ENCODE data around the gene ZC3H7A.

The ZC3H7A gene

DNA sequence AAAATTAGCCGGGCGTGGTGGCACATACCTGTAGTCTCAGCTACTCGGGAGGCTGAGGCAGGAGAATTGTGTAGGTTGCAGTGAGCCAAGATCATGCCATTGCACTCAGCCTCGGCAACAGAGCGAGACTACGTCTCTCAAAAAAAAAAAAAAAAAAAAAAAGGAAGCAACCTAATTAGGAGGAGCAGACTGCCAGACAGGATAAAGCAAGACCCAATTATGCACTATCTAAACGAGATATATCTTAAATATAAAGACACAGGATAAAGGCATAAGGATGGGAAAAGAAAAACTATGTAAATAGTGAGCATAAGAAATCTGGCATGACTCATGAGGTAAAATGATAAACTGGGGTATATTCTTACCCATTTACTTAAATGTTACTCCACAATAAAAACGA lies 59.3 kb downstream of the ZC3H7A start:
- no peak for DNase-seq (ENCODE audit: low spot score)

DNA sequence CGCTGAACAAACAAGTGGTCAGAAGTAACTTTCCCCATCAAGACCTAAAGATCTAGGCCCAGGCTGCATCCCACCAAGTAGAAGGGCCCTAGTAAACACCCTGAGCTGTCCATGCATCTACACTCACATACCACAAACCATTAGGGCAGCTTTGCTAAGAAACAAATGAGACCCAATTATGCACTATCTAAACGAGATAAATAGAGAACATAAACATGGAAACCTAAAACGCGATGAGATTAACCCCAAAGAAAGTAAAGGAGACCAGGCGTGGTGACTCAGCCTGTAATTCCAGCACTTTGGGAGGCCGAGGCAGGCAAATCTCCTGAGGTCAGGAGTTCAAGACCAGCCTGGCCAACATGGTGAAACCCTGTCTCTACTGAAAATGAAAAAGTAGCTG lies 60.2 kb downstream of the ZC3H7A start:
- DNase-seq (ENCODE audit: low spot score), result no peak

- DNase-seq (ENCODE audit: low spot score), result no peak
Observed at GRCh38 chr16:11735787-11736186, 61.3 kb downstream of the ZC3H7A start.

GRCh38 chr16:11734653-11735043 lies 62.4 kb downstream of the ZC3H7A start:
- no peak for DNase-seq (ENCODE audit: low spot score)

- peak; percentile 49 for DNase-seq (ENCODE audit: low spot score)
Observed at GRCh38 chr16:11734025-11734652, 62.9 kb downstream of the ZC3H7A start.

GRCh38 chr16:11731222-11731621 lies 65.8 kb downstream of the ZC3H7A start:
- no peak for DNase-seq (ENCODE audit: low spot score)

GRCh38 chr16:11729787-11730186 lies 67.3 kb downstream of the ZC3H7A start:
- DNase-seq (ENCODE audit: low spot score), result no peak

DNA sequence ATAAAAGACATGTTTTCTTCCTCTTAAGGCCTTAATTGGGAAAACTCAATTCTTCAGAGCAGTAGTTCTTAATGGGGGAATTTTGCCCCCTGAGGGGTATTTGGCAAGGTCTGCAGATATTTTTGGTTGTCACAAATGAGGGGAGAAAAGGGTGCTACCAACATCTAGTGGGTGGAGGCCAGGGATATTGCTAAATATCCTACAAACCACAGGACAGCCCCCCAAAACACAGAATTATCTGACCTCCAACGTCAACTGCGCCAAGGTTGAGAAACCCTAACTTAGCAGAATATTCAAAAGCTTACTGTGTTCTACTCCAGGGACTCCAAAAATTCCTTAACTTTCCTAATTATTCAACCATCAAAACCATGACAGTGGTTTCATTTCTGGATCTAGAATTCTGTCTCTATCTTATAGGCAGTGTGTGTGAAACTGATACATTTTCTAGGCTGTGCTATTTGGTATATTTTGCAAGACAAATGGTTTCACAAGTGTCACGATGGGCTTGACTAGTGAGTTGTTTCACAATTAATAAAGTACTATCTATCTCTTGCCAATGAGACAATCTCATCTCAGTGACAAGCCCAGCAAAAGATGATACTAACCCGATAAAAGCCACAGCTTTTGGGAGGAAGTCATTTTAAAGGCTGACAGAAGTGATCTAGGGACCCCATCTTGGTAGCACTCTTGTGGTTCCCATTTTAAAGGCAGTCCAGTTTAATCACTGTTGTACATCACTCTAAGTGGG lies 69.1 kb downstream of the ZC3H7A start:
- no peak for DNase-seq (ENCODE audit: low spot score)

DNA sequence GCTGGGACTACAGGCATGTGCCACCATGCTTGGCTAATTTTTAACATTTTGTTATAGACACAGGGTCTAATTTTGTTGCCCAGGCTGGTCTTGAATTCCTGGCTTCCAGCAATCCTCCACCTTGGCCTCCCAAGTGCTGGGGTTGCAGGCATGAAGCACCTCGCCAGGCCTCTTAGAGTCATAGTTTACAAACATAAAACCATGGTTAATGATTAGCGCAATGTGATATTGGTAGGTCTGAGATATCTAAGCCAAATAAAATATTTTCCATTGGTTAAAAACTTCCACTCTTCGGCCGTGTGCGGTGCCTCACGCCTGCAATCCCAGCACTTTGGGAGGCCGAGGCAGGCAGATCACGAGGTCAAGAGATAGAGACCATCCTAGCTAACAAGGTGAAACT lies 71.0 kb downstream of the ZC3H7A start:
- no peak for DNase-seq (ENCODE audit: low spot score)

- DNase-seq (ENCODE audit: low spot score), result no peak
Observed at GRCh38 chr16:11725457-11725856, 71.6 kb downstream of the ZC3H7A start.

DNA sequence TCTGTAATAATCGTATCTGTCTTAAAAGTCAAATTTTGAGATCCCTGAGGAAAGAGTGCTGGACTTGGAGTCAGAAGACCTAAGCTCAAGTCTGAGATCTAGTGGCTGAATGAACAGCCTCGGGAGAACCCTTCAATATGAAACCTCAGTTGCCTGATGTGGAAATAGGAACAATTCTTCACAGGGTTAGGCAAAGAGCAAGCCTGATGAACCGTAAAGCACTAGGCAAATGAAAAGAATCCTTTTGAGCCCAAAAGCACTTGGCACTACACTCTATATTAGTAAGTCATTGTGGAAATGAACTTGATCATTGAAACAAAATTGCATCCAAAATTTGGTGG lies 74.6 kb downstream of the ZC3H7A start:
- no peak for DNase-seq (ENCODE audit: low spot score)

GRCh38 chr16:11721781-11722467 lies 75.1 kb downstream of the ZC3H7A start:
- no peak for DNase-seq (ENCODE audit: low spot score)

- DNase-seq (ENCODE audit: low spot score), result no peak
Observed at GRCh38 chr16:11719762-11720161, 77.3 kb downstream of the ZC3H7A start.

DNA sequence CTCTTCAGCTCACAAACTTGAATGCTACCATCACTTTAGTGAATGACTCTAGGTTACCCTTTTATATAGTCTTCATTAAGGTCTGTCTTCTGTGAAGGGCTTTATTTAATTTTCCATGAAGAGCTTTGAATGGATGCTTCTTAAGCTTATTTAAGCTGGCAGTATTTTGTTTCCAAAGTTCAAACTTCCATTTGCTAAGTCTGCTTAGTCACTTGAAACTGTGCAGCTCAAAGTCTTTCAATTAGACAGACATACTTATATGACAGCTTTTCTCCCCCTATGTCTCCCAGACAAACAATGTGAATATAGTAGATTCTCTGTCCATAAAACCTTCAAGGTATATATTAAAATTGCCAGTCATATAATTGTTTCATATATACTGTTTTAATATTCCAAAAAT lies 77.9 kb downstream of the ZC3H7A start:
- no peak for DNase-seq (ENCODE audit: low spot score)

DNA sequence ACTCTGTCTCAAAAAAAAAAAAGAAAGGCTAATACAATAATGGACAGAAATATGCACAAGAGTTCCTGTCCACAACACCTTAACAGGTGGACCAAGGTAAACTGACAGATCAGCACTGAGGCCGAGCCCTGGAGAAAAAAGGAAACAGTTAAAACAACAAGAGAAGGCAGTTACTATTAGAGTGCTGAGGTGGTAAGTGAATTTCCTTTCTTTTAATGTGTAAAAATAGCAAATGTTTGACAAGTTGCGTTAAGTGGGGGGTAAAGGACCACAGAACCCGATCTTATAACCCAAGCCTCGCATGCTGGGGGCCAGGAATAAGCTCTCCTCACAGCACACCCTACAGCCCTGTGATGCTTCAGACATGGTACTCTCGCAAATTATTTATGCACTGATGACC lies 79.2 kb downstream of the ZC3H7A start:
- no peak for DNase-seq (ENCODE audit: low spot score)

DNA sequence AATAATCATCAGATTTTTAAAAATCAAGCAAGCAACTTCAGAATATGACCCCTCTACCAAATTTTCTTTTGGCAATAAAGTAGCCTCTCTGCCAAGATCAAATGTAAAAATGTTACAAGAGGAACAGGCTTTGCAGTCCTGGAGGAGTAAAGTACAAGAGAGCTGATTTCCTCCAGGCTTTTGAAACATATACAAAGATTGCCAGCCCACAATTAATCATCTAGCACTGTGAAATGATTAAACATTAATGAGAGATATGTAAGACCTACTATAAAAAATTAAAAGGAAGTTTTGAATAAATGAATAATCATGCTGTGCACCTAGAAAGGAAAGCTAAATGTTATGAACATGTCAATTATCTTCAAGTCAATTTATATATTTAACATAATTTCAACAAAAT lies 80.7 kb downstream of the ZC3H7A start:
- DNase-seq (ENCODE audit: low spot score), result no peak

DNA sequence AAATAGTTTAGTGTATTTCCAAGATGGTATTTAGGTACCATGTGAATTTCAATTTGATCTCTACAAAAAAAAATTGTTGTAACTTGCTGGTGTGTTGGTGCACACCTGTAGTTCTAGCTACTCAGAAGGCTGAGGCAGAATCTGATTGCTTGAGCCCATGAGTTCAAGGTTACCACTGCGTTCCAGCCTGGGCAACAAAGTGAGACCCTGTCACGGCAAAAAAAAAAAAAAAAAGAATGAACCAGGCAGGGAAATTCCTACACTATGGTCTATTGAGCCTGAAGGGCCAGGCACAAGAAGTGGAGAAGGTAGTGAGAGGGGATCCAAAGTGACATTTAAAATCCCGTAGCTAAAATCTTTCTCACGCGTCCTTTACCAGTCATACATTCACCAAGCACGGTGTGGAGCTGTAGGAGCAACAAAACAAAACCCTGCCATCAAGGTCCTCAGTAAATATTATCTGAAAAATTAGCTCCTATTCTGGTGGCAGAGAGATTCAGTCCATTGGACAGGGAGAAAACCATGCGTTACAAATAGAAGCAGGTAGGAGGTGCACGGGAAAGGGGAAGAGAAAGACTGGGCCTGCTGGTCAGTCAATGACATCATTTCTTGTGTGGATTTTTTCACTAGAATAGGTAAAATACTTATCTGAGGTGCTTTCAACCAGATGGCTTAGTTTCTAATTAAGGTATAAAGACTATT lies 81.7 kb downstream of the ZC3H7A start:
- no peak for DNase-seq (ENCODE audit: low spot score)

DNA sequence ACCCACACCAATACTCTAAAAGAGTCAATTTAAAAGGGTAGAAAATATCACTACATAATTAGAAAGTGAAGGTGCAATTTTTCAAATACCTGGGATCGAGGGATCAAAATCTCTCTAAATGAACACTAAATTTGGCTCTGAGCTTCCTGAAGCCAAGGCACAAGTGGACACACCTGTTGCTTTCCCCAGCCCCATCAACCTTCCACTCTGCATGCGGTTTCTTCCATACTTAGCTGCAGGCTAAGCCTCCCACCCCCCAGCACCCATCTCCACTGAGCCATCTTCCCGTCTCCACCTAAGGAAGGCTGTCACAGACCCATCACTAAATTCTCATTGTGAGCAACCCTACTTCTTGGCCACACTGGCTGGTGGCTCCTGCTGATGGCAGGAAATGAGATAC lies 84.9 kb downstream of the ZC3H7A start:
- no peak for DNase-seq (ENCODE audit: low spot score)

- DNase-seq (ENCODE audit: low spot score), result no peak
Observed at GRCh38 chr16:11711662-11712061, 85.4 kb downstream of the ZC3H7A start.

GRCh38 chr16:11708421-11708820 lies 88.6 kb downstream of the ZC3H7A start:
- DNase-seq (ENCODE audit: low spot score), result no peak

GRCh38 chr16:11707679-11708197 lies 89.3 kb downstream of the ZC3H7A start:
- DNase-seq (ENCODE audit: low spot score), result no peak

DNA sequence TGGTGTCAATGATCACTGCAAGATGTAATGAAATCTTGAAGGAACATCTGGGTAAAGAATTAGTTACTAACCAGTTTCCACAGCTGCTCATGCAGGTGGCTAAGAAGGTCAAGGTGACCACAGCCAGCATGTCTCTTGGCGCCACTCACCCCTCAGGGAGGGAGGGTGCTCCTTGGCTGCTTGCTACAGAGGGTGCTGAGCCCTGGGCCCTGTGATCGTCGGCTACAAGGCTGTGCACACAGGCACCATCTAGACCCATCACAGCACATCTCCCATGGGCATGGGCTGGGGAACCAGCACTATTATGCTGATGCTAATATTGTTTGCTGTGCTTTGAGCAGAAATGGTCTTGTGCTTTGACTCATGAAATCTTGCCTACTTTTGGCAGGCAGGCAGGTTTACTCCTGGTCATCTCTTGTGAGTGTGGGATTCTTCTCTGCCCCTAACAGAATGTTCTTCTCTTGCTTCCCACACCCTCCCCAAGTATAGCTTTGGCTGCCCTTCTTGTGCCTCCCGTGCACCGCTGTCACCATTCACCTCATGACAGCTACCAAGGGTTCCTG lies 90.8 kb downstream of the ZC3H7A start:
- DNase-seq (ENCODE audit: low spot score), result no peak
